ENCODE results near the gene EHBP1.

The EHBP1 gene

DNA sequence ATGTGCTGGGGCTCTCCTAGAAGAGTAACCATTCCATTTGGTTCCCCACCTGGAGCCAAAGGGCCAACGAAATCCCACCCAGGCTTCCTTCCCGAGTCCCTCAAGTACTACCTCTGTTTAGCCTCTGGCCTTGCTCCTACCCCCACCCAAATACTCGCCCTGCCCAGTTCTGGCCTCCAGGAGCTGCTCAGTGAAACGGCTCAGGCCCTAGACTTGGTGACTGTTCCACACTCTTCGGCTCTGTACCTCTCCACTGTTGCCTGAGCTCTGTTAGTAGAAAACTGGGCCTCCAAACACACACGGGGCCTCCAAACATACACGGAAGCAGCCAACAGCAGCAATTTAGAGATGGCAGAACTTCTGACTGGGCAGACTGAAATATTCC is 349.3 kb downstream of the EHBP1 start:
- TF ChIP-seq EZH2phosphoT487 (IDR thresholded peaks at IDR 0.05; ENCODE audit: borderline replicate concordance): no peak
- TF ChIP-seq, protein P1, sequence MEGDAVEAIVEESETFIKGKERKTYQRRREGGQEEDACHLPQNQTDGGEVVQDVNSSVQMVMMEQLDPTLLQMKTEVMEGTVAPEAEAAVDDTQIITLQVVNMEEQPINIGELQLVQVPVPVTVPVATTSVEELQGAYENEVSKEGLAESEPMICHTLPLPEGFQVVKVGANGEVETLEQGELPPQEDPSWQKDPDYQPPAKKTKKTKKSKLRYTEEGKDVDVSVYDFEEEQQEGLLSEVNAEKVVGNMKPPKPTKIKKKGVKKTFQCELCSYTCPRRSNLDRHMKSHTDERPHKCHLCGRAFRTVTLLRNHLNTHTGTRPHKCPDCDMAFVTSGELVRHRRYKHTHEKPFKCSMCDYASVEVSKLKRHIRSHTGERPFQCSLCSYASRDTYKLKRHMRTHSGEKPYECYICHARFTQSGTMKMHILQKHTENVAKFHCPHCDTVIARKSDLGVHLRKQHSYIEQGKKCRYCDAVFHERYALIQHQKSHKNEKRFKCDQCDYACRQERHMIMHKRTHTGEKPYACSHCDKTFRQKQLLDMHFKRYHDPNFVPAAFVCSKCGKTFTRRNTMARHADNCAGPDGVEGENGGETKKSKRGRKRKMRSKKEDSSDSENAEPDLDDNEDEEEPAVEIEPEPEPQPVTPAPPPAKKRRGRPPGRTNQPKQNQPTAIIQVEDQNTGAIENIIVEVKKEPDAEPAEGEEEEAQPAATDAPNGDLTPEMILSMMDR (conservative IDR thresholded peaks at IDR 0.05; ENCODE audit: low read length): no peak
- Histone ChIP-seq H3F3A (ENCODE audit: low read depth) (no peaks in the 10 kb centered on the region), H2AFZ (ENCODE audit: low read length) (no peak overlapping the region), H3K9ac (ENCODE audit: low read depth, low read length, poor library complexity, severe bottlenecking) (no peak overlapping the region), H3K79me2 (ENCODE audit: insufficient read depth, low read length) (peaks cover 13% of the 10 kb centered on the region; the same call in 1 of the 2 replicates), H3K4me2 (ENCODE audit: low read depth, low read length, poor library complexity, severe bottlenecking) (no peak overlapping the region), H3K4me1 (ENCODE audit: insufficient read depth, low read length, poor library complexity, severe bottlenecking) (no peaks in the 10 kb centered on the region), H3K27me3 (ENCODE audit: insufficient read depth, low read length, poor library complexity, severe bottlenecking) (no peaks in the 10 kb centered on the region), H3K9me2 (replicated peaks; ENCODE audit: low read depth, low read length) (no peaks in the 10 kb centered on the region), H3K36me3 (ENCODE audit: insufficient read depth, low read length) (no peaks in the 10 kb centered on the region; the same call in 1 of the 2 replicates), H4K20me1 (ENCODE audit: insufficient read depth, low read length, poor library complexity, severe bottlenecking) (no peaks in the 10 kb centered on the region), H3K4me3 (ENCODE audit: low read length, poor library complexity, severe bottlenecking) (no peak overlapping the region), H3K9me3 (ENCODE audit: insufficient read depth, low read depth, low read length) (no peaks in the 10 kb centered on the region)

DNA sequence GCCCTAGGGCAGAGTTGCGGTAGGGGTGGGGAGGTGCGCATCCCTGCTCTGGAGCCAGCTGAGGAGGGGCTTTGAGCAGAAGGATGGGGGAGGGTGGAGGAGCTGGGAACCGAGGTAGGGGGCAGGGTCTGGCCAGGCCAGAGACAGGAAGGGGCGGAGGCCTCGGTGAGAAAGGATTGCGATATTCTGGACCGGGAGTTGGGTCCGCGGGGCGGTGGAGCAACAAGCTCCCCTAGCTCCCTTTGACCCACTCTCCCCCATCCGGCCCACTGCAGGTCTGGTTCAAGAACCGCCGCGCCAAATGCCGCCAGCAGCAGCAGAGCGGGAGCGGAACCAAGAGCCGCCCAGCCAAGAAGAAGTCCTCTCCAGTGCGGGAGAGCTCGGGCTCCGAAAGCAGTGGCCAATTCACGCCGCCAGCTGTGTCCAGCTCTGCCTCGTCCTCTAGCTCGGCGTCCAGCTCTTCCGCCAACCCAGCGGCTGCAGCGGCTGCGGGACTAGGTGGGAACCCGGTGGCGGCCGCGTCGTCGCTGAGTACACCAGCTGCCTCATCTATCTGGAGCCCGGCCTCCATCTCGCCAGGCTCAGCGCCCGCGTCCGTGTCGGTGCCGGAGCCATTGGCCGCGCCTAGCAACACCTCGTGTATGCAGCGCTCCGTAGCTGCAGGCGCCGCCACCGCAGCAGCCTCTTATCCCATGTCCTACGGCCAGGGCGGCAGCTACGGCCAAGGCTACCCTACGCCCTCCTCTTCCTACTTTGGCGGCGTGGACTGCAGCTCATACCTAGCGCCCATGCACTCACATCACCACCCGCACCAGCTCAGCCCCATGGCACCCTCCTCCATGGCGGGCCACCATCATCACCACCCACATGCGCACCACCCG is 350.0 kb downstream of the EHBP1 start:
- no peaks in the 10 kb centered on the region; the same call in 1 of the 2 replicates for H3K36me3 ChIP-seq (ENCODE audit: insufficient read depth, low read length)
- H3K27me3 ChIP-seq (ENCODE audit: insufficient read depth, low read length, poor library complexity, severe bottlenecking): no peaks in the 10 kb centered on the region
- peaks cover 13% of the 10 kb centered on the region; the same call in 1 of the 2 replicates for H3K79me2 ChIP-seq (ENCODE audit: insufficient read depth, low read length)
- H3K4me1 ChIP-seq (ENCODE audit: insufficient read depth, low read length, poor library complexity, severe bottlenecking): no peaks in the 10 kb centered on the region
- H3K9ac ChIP-seq (ENCODE audit: low read depth, low read length, poor library complexity, severe bottlenecking): no peak overlapping the region
- no peaks in the 10 kb centered on the region for H3K9me3 ChIP-seq (ENCODE audit: insufficient read depth, low read depth, low read length)
- no peaks in the 10 kb centered on the region for H4K20me1 ChIP-seq (ENCODE audit: insufficient read depth, low read length, poor library complexity, severe bottlenecking)
- no peak for TF ChIP-seq EZH2phosphoT487 (IDR thresholded peaks at IDR 0.05; ENCODE audit: borderline replicate concordance)
- TF ChIP-seq, protein P1 (conservative IDR thresholded peaks at IDR 0.05; ENCODE audit: low read length): no peak
- no peak overlapping the region for H2AFZ ChIP-seq (ENCODE audit: low read length)
- no peak overlapping the region for H3K4me2 ChIP-seq (ENCODE audit: low read depth, low read length, poor library complexity, severe bottlenecking)
- no peaks in the 10 kb centered on the region for H3K9me2 ChIP-seq (replicated peaks; ENCODE audit: low read depth, low read length)
- no peak overlapping the region for H3K4me3 ChIP-seq (ENCODE audit: low read length, poor library complexity, severe bottlenecking)
- H3F3A ChIP-seq (ENCODE audit: low read depth): no peaks in the 10 kb centered on the region

DNA sequence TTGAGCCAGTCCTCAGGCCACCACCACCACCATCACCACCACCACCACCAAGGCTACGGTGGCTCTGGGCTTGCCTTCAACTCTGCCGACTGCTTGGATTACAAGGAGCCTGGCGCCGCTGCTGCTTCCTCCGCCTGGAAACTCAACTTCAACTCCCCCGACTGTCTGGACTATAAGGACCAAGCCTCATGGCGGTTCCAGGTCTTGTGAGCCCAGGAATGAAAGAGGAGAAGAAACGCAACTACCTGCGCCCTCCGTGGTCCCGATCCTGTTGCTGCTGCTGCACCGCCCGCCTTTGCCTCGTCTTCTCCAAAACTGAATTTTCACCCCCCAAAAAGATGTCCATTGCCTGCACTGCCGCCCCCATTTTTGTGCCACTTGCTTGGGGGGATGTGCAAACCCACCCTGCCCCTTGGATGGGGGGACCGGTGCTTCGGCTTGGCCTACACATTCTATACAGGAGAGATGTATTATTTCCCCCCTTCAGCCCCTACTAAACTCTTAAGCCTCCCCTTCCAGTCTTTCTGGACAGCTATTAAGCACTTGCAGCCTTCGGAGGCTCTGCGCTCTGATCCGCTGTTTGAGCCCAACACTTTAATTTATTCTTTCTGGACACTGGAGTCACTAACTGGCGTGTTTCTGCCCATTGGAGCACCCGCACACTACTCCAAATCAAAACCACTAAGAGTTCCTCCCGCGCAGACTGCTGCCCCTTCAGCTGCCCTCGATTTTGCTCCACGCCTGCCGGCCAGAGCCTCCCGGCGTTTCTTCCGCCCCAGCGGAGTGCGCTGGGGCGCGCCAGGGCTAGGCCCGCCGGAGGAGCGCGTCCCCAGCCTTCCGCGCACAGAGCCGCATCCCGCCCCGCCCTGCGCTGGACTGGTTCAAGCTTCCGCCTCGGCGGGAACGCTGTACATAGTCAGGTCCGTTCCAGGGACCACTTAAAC is 350.9 kb downstream of the EHBP1 start:
- no peaks in the 10 kb centered on the region for H3F3A ChIP-seq (ENCODE audit: low read depth)
- no peak overlapping the region for H3K4me2 ChIP-seq (ENCODE audit: low read depth, low read length, poor library complexity, severe bottlenecking)

More for the DNA sequence above, 350.9 kb downstream of the EHBP1 start:
- Histone ChIP-seq H3K36me3 (ENCODE audit: insufficient read depth, low read length) (no peaks in the 10 kb centered on the region; the same call in 1 of the 2 replicates), H3K9ac (ENCODE audit: low read depth, low read length, poor library complexity, severe bottlenecking) (no peak overlapping the region), H4K20me1 (ENCODE audit: insufficient read depth, low read length, poor library complexity, severe bottlenecking) (no peaks in the 10 kb centered on the region), H3K9me2 (replicated peaks; ENCODE audit: low read depth, low read length) (no peaks in the 10 kb centered on the region), H3K79me2 (ENCODE audit: insufficient read depth, low read length) (peaks cover 6% of the 10 kb centered on the region; the same call in 1 of the 2 replicates), H2AFZ (ENCODE audit: low read length) (no peak overlapping the region), H3K27me3 (ENCODE audit: insufficient read depth, low read length, poor library complexity, severe bottlenecking) (no peaks in the 10 kb centered on the region), H3K9me3 (ENCODE audit: insufficient read depth, low read depth, low read length) (no peaks in the 10 kb centered on the region), H3K4me3 (ENCODE audit: low read length, poor library complexity, severe bottlenecking) (no peak overlapping the region), H3K4me1 (ENCODE audit: insufficient read depth, low read length, poor library complexity, severe bottlenecking) (no peaks in the 10 kb centered on the region)
- TF ChIP-seq, protein P1 (conservative IDR thresholded peaks at IDR 0.05; ENCODE audit: low read length): no peak
- TF ChIP-seq EZH2phosphoT487 (IDR thresholded peaks at IDR 0.05; ENCODE audit: borderline replicate concordance): no peak
